RPMI8226 (cell line): Measurements from ENCODE around the gene TRAIP.
"Not testable (repeated sequence)": the region's sequence is repeated elsewhere in the genome, so short reads cannot be mapped to it uniquely, and the experiment has no call there.

Experiments used
- DNase-seq: peaks from one replicate; pipeline ENCODE4 v3.0.0-alpha.2; 2015

Gene TRAIP

GRCh38 chr3:49872801-49873281 lies 16.5 kb upstream of the TRAIP start:
- peak; percentile 56 for DNase-seq

GRCh38 chr3:49871531-49872153 lies 15.3 kb upstream of the TRAIP start:
- no peak for DNase-seq

DNA sequence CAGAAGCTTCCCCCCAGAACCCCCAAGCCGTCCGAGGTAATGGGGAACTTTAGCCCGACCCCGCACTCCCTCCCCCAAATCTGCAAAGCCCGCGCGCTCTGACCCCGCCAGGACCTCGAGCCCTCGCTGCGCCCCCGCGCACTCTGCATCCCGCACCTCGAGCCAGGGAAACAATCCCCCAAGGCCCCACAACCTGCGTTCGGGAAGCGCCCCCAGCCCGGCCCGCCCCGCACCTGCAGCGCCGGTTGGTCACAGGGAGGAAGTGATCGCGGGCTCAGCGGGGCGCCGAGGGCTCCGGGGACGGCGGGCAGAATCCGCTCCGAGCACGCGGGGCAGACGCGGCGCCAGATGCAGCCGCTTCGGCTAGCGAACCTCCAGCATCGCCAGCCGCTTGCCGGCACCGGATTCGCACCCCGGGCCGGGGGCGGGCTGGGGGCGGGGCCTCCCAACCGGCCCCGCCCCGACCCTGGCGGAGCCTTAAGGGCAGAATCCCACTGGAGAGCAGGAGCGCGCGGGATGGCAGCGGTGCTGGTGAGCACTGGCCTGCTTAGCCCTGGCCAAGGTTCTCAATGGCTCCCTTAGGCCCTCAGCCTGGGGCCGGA lies 13.3 kb upstream of the TRAIP start, which contains the start of gene CAMKV:
Gene CAMKV, minus strand, starts transcription at position 382 of the 602 bp plus-strand sequence. CDS start 7,518 bp downstream, outside the sequence.
- peak; percentile 51 for DNase-seq

- no peak for DNase-seq
Observed at GRCh38 chr3:49868862-49869466, 12.6 kb upstream of the TRAIP start.

DNA sequence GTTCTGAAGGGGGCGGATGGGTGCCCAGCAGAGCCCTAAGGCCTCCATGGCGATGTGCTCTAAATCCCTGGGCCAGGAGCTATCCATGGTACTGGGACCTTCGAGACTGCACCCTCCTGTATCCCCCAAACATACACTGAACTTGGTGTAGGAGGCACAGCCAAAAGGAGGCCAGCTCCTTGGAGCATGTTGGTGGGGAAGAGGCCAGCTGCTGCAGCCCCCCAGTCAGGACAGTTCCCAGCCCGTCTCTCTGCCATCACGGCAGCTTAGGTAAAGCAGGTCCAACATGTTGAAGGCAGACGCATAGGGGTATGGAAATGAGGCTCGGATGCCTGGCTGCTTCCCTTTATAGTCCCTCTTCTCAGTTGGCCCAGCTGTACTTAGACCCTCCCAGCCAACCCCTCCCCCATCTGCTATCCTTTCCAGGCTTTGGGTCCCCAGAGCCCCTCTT lies 11.5 kb upstream of the TRAIP start:
- DNase-seq: peak; percentile 49

DNA sequence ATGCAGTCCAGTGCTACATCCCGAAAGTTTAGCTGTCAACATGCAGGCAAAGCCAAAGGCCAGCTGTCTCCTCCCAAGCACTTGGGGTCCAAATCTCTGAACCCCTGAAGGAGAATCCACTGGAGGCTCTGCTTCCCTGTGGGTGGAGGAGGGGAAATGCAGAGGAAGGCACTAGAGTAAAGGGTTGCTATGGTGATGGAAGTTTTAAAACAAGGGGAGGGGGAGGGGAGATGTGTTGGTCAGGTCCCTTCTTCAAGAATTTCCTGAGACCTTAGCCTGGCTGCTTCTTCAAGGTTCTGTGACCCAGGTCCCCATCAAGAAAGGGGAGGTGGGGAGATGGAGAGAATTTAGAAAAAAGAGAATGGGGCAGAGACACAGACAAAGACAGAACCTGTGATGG lies 11.0 kb upstream of the TRAIP start:
- DNase-seq: no peak

GRCh38 chr3:49865198-49865784 lies 8.9 kb upstream of the TRAIP start:
- DNase-seq: no peak

- no peak for DNase-seq
Observed at GRCh38 chr3:49864505-49864904, 8.1 kb upstream of the TRAIP start.

DNA sequence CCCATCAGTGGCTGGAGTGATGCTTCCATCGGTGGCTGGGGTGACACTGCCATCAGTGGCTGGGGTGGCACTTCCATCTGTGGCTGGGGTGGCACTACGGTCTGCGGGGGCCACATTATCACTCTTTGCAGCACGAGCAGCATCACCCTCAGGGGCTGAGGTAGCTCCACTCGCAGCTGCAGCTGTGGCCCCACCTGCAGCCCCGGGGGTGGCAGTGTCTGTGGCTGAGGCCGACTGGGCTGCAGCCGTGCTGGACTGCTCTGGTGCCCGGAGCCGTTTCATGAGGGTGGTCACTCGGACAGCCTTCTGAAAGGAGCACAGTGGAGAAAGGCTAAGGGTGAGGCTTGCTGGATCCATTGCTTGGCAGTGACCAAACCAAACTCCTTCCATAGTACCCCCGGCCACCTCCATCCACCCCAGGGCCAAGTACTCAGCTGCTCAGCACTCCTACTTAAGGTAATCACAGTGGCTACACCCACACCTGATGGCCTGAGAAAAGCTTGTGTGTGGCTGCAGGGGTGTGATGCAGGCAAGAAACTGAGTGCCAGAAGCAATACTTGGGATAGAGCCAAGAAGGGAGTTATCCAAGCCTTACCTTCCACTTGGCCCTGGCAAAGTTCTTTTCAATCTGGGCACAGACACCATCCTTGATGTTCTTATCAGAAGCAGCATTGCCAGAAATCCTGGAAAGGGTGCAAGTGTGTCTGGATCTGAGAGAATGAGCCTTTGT lies 3.4 kb upstream of the TRAIP start:
- no peak for DNase-seq

GRCh38 chr3:49855662-49856061 lies 702 bp downstream of the TRAIP start:
- DNase-seq: no peak

- no peak for DNase-seq
Observed at GRCh38 chr3:49845694-49846093, 10.7 kb downstream of the TRAIP start.

DNA sequence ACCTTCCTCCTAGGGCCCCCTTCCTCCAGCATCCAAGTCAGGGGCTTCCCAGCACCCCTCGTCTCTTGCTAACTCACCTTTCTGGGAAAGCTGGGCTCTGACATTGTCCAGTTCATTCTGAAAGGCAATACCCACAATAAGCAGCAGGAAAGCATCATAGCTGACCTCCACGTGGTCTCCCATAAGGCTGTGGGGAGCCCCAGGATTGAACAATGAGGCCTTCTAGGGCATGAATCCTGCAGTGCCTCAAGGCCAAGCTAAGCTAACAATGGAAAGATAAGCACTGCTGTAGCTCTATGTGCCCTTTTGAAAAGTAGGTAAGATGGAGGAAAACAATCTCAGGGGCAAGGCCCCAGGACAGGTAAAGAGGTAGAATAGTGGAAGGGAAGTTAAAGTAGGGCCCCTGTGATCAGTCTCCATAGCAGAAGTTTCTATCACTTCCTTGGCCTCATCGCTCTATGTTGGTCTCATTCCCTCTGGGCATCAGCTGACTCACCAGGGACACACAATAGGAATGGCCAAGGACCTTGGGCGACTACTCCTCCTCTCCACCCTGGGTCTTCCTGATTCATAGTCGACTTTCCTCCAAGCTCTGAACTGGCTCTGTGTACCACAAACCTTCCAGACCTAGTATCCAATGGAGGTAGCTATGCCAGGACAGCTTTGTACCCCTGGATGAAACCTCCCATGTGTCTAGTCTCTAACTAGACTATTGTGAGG lies 11.7 kb downstream of the TRAIP start:
- DNase-seq: no peak

DNA sequence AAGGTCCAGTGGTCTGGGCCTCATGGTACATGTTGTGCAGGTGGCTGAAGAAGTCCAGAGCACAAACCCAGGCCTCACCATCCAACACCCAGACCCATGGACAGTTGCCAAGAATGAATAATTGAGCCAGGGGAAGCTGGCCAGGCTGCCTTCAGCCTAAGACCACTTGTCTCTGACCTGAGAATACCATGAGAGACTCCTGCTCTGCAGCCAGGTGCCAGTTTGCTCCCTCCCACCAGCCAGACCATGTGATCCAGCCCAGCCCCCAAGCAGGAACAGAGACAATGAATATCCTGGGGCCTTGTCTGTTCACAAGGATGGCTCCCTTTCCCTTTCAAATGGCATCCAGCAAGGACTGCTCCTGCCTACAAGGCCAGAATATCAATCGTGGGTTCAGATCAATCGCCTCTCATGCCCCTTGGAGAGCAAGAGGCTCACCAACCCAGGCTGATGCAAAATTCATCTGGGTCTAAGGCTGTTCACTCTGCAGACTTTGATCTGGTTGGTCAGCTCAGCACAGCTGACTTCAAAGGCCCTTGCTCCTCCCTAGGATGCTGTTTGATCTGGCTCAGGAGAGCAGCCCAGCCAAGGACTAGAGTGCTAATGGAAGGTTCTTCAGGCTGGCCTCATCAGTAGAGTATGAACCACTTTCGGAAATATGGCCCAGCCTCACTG lies 13.4 kb downstream of the TRAIP start:
- DNase-seq: no peak

- no peak for DNase-seq
Observed at GRCh38 chr3:49841806-49842205, 14.6 kb downstream of the TRAIP start.

GRCh38 chr3:49841126-49841696 lies 15.2 kb downstream of the TRAIP start:
- peak; percentile 39 for DNase-seq

GRCh38 chr3:49840388-49840787 lies 16.0 kb downstream of the TRAIP start:
- DNase-seq: no peak

DNA sequence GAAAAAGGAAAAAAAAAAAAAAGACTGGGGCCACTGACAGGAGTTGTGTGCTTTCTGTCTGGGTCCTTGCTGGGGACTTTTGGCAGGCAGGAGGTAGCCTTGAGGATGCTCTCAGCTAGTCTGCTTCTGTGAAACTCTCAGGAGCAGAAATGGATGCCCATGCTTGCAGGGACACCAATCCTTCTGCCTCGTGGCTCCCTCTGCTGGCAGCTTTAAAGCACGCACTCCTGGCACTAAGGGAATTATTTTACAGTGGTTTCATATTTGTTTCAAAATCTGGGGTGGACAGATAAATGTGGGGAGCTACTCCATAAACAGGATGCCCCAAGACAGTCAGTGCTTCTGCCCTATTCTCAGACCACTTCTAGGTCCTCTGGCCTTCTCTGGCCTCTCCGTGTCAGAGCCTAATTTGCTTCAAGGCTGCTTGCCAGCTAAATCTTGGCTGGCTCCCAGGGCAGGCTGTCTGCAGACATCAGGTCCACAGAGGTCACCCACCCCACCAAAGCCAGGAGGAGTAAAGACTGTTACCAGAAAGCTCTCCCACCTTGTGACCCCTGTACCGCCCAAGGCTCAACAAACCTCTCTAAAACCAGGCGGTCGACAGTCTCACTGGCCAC lies 17.1 kb downstream of the TRAIP start:
- peak; percentile 81 for DNase-seq

DNA sequence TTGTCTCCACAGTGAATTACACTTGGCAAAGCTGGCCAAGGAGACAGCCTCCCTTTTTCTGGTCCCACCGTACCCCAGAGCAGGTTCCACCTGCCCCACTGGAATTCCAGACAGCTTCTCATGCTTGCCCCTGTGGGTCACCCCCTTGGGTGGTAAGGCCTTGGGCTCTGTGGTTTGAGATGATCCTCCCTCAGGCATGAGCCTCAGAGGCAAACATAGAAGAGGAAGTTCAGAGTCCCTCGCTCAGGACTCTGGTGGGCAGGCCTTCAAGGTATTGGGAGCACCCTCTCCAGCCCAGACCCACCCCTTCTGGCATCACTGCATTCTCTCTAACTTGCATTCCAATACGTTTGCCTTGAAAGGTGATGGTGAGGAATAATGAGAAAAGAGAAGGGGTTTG lies 25.0 kb downstream of the TRAIP start:
- no peak for DNase-seq

DNA sequence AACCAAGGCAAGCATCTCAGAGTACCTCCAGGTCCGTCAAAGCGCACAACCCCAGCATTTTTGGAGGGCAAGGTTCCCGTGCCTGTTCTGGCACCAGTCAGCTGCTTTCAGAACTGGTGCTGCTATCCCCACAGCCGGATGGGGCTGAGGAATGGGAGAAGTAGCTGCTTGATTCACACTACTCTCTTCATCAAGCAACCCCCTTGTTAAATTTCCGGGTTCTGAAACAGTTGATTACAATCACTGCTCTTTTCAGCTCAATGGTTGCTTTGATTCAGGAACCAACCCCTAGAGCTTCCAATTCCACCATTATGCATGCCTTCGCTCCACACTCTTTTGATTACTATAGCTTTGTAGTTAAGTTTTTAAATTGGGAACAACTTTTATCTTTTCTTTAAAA lies 30.3 kb downstream of the TRAIP start:
- DNase-seq: no peak

DNA sequence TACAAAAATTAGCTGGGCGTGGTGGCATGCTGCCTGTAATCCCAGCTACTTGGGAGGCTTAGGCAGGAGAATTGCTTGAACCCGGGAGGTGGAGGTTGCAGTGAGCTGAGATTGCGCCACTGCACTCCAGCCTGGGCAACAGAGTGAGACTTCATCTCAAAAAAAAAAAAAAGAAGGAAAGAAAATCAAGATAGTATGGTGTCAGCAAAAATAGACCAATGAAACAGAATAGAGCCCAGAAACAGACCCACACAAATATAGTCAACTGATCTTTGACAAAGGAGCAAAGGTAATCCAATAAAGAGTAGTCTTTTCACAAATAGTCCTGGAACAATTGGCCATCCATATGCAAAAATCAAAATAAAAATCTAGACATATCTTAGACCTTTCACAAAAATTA lies 33.2 kb downstream of the TRAIP start:
- DNase-seq: not testable (repeated sequence)
